Vagina (tissue), 2 donors: ENCODE results near the gene PCNX3. TPM values are rescaled to one million over a fixed set of nuclear protein-coding genes. Genes with fewer than 3 reads are reported as not detected.

Experiments used
- DNase-seq, 2 donors: peaks; one replicate each; pipeline ENCODE4 v3.0.0-alpha.2; 2017; ENCODE audit errors: extremely low spot score in 2 of 2
- H3K27ac ChIP-seq: fragments of 200-600 bp; sonication (generic); one replicate; pipeline ENCODE4 v1.5.1; 2019
- H3K27me3 ChIP-seq: fragments of 200-600 bp; sonication (generic); one replicate; pipeline ENCODE4 v1.5.1; 2019
- H3K36me3 ChIP-seq, 2 donors: fragments of 200-600 bp; sonication (generic); one replicate each; pipeline ENCODE4 v1.5.1; 2017 to 2019
- H3K4me1 ChIP-seq: fragments of 200-600 bp; sonication (generic); one replicate; pipeline ENCODE4 v1.5.1; 2019
- H3K4me3 ChIP-seq, 2 donors: fragments of 200-600 bp; sonication (generic); 1 replicate in 1 of 2; 2 replicates in 1 of 2; pipeline ENCODE4 v1.5.1; 2016 to 2019
- H3K9me3 ChIP-seq: fragments of 200-600 bp; sonication (generic); one replicate; pipeline ENCODE4 v1.5.1; 2019
- POLR2A ChIP-seq, 2 donors: fragments of 450-650 bp; IDR thresholded peaks; one replicate each; pipeline ENCODE4 v1.6.1; 2017; ENCODE audit warnings: antibody characterized with exemption in 2 of 2, mild to moderate bottlenecking in 2 of 2, moderate library complexity in 2 of 2
- POLR2AphosphoS5 ChIP-seq, 2 donors: sonication (generic); formaldehyde crosslinking; IDR thresholded peaks; one replicate each; pipeline ENCODE4 v1.9.0; 2017; ENCODE audit warnings: antibody characterized with exemption in 2 of 2, mild to moderate bottlenecking in 2 of 2, low read depth in 1 of 2; ENCODE audit not compliant: insufficient read depth in 1 of 2
- intact Hi-C: fragments of 100-400 bp; cut with DNase I; formaldehyde crosslinking; loops from one replicate; pipeline ENCODE4 v1.15.1; 2023
- total RNA-seq: library from RNA; depleted of rRNA; stranded (reverse); fragments of >200 nt; gene quantifications from one replicate; pipeline ENCODE4 v1.2.3, GENCODE V29; 2016
- TF ChIP-seq, protein P1 (sequence below), 3 experiments: fragments of 450-650 bp in 2 of 3; fragments of 200-600 bp in 1 of 3; sonication (generic) in 1 of 3; IDR thresholded peaks; one replicate each; pipeline ENCODE4 v1.5.1; 2017 to 2019; ENCODE audit warnings: antibody characterized with exemption in 3 of 3, mild to moderate bottlenecking in 2 of 3, moderate library complexity in 2 of 3

The PCNX3 gene
- total RNA-seq, 1 donor from 2014 or later, result 24.8 TPM

- Histone ChIP-seq H3K36me3 (peaks cover 0 to 13% of the 10 kb centered on the region in 2 donors), H3K27me3 (no peaks in the 10 kb centered on the region), H3K4me3 (no peak overlapping the region), H3K4me1 (peaks cover 51% of the 10 kb centered on the region), H3K9me3 (no peaks in the 10 kb centered on the region), H3K27ac (no peak overlapping the region)
- no peak for DNase-seq
- intact Hi-C loops, result no loop called here
- TF ChIP-seq, protein P1, sequence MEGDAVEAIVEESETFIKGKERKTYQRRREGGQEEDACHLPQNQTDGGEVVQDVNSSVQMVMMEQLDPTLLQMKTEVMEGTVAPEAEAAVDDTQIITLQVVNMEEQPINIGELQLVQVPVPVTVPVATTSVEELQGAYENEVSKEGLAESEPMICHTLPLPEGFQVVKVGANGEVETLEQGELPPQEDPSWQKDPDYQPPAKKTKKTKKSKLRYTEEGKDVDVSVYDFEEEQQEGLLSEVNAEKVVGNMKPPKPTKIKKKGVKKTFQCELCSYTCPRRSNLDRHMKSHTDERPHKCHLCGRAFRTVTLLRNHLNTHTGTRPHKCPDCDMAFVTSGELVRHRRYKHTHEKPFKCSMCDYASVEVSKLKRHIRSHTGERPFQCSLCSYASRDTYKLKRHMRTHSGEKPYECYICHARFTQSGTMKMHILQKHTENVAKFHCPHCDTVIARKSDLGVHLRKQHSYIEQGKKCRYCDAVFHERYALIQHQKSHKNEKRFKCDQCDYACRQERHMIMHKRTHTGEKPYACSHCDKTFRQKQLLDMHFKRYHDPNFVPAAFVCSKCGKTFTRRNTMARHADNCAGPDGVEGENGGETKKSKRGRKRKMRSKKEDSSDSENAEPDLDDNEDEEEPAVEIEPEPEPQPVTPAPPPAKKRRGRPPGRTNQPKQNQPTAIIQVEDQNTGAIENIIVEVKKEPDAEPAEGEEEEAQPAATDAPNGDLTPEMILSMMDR (IDR thresholded peaks at IDR 0.05), result no peak
Observed at GRCh38 chr11:65642014-65642671, 26.6 kb downstream of the PCNX3 start.

DNA sequence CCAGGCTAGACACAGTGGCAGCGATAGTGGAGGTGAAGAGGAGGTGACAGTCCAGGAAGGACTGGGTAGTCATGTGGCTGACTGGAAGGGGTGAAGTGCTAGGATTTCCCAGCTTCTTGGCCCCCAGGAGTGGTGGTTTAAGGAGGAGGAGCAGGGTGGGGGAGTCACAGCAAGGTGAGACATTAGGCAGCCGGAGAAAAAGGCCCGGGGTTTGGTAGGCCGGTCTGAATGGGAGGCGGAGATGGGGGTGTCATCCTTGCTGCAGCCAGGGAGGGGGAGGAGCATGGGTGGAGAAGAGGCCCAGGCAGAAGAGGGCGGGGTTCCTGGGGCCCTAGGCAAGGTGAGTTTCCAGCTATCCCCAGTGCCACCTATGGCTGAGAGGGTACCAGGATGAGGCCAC, 28.4 kb downstream of the PCNX3 start:
- Histone ChIP-seq H3K36me3 (peaks cover 0 to 12% of the 10 kb centered on the region in 2 donors), H3K4me1 (peaks cover 39% of the 10 kb centered on the region)

DNA sequence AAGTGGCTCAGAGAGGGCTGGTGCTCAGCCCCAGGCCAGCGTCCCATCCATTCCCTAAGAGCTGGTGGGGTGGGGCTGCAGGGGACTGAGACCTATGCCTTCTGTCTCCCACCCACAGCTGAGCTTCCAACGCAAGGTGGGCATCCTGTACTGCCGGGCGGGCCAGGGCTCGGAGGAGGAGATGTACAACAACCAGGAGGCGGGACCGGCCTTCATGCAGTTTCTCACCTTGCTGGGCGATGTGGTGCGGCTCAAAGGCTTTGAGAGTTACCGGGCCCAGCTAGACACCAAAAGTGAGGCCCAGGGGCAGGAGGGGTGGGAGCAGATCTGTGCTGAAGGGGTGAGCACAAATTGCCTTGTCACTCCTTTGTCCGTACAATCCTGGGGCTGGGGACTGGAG, 29.3 kb downstream of the PCNX3 start:
- DNase-seq, result no peak
- Histone ChIP-seq H3K36me3 (peaks cover 0 to 15% of the 10 kb centered on the region in 2 donors), H3K9me3 (no peaks in the 10 kb centered on the region), H3K27ac (no peak overlapping the region), H3K27me3 (no peaks in the 10 kb centered on the region), H3K4me3 (no peak overlapping the region), H3K4me1 (peaks cover 38% of the 10 kb centered on the region)
- intact Hi-C loops, result no loop called here
- TF ChIP-seq, protein P1 (IDR thresholded peaks at IDR 0.05), result no peak
- TF ChIP-seq POLR2A (IDR thresholded peaks at IDR 0.05) (no peak), POLR2AphosphoS5 (IDR thresholded peaks at IDR 0.05; ENCODE audit: insufficient read depth in 1 of 2, low read depth in 1 of 2) (no peak)

More for the DNA sequence above, 28.4 kb downstream of the PCNX3 start:
- no peaks in the 10 kb centered on the region for H3K9me3 ChIP-seq
- H3K4me3 ChIP-seq, result no peak overlapping the region
- no peaks in the 10 kb centered on the region for H3K27me3 ChIP-seq
- no peak overlapping the region for H3K27ac ChIP-seq
- intact Hi-C loops, result no loop called here
- no peak for DNase-seq
- TF ChIP-seq, protein P1 (IDR thresholded peaks at IDR 0.05), result no peak
- TF ChIP-seq POLR2AphosphoS5 (IDR thresholded peaks at IDR 0.05; ENCODE audit: insufficient read depth in 1 of 2, low read depth in 1 of 2) (no peak), POLR2A (IDR thresholded peaks at IDR 0.05) (no peak)

DNA sequence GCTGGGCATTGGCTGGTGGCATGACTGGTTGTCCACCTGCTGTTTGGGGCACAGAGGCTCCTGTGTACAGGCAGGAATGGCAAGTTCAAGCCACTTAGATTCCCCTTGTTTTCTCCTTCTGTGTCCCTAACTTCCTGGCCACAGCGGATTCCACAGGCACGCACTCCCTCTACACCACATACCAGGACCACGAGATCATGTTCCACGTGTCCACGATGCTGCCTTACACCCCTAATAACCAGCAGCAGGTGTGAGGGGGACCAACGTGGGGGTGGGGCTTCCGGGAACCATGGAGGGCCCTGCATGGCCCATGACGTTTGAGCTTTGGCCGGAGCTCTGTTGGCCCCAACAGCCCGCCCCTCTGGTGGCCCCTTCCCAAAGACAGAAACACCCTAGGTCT, 30.1 kb downstream of the PCNX3 start:
- intact Hi-C loops, result no loop called here

More for the DNA sequence above, 30.1 kb downstream of the PCNX3 start:
- no peaks in the 10 kb centered on the region for H3K27me3 ChIP-seq
- H3K9me3 ChIP-seq, result no peaks in the 10 kb centered on the region
- peaks cover 0 to 22% of the 10 kb centered on the region in 2 donors for H3K36me3 ChIP-seq
- TF ChIP-seq POLR2A (IDR thresholded peaks at IDR 0.05), result no peak
- TF ChIP-seq POLR2AphosphoS5 (IDR thresholded peaks at IDR 0.05; ENCODE audit: insufficient read depth in 1 of 2, low read depth in 1 of 2), result no peak
- TF ChIP-seq, protein P1 (IDR thresholded peaks at IDR 0.05), result no peak
- no peak overlapping the region for H3K27ac ChIP-seq
- peaks cover 38% of the 10 kb centered on the region for H3K4me1 ChIP-seq
- H3K4me3 ChIP-seq, result no peak overlapping the region
- no peak for DNase-seq
